Jurkat, Clone E6-1 (cell line): ENCODE results near the gene EDIL3.
"Not testable (repeated sequence)": the region's sequence is repeated elsewhere in the genome, so short reads cannot be mapped to it uniquely, and the experiment has no call there.

Experiments
- DNase-seq: peaks from one replicate; pipeline ENCODE4 v3.0.0-alpha.2; 2011; ENCODE audit warnings: low read depth, low spot score
- H3K4me3 ChIP-seq: 2 replicates; pipeline ENCODE4 v1.5.1; 2011; ENCODE audit warnings: mild to moderate bottlenecking, low read length, control low read depth, moderate library complexity

Gene EDIL3

DNA sequence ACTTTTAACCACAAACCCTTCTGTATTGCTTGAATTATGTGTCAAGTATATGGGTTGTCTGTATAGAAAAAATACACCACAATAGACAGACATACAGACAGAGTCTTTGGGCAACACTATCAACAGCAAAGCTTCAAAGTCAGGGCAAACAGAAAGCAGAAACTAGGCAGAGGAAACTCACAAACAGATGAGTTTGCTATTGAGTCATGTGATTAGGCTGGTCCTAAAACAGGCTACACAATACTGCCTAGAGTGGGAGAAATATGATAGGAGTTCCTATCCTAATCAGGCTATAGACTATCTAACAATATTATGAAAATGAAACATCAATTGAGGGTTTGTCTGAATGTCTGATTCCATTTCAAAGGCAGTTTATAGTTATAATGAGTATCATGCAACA is 156.4 kb downstream of the EDIL3 start:
- DNase-seq = no peak
- H3K4me3 ChIP-seq = no peak overlapping the region

DNA sequence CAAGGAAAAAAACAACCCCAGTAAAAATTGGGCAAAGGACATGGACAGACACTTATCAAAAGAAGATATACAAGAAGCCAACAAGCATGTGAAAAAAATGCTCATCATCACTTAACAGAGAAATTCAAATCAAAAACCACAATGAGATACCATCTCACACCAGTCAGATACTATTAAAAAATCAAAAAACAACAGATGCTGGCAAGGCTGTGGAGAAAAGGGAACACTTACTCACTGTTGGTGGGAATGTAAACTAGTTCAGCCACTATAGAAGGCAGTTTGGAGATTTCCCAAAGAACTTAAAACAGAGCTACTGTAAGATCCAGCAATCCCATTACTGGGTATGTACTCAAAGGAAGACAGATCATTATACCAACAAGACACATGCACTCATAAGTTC is 157.4 kb downstream of the EDIL3 start:
- H3K4me3 ChIP-seq = no peak overlapping the region
- DNase-seq = no peak

DNA sequence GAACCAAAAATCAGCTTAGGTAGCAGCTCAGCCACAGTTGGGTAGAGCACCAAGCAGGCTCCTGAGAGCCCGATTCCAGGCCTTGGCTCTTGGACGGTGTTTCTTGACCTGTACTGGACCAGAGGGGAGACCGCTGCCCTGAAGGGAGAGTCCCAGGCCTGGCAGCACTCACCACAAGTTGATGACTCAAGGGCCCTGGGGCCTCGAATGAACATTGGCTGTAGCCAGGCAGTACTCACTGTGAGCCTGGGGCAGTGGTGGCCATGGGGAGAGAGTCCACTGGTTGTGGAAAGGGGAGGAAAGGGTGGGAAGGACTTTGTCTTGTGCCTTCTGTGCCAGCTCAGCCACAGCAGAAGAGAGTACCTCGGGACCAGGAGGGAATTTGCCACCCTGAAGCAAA is 166.1 kb downstream of the EDIL3 start:
- DNase-seq = no peak
- H3K4me3 ChIP-seq = no peak overlapping the region

DNA sequence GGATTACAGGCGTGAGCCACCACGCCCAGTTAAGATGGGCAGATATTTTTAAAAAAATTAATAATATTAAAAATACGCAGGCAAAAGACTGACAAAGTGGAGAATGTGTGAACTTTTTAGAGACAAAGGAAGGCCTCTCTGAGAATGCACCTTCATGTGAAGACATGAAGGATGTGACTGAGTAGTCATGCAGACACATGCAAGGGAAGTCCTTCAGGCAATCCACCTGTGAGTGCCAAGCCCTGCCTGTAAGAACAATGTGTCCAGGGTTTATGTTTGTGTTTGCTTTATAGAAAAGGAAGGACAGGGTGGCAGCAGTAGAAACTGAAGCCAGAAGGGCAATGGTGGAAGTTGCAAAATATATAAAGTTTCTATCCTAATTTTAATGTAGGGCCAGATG is 169.2 kb downstream of the EDIL3 start:
- DNase-seq = no peak
- no peak overlapping the region for H3K4me3 ChIP-seq

DNA sequence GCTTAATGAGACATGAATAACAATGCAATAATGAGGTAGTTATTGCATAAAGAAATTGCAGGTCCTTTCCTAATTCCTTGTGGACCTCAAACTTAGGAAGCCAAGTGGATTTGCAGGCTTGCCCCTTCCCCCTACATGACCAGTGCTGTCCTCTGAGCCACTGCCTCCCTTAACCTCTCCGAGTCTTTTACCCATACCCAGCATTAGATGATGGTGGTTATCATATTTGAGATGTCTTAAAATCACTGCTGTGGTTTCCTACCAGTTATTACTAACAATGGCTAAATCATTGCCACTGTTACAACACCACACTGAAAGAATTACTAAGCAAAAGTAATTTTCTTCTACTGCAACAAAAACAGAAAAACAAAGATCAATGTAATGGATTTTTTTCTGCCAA is 170.8 kb downstream of the EDIL3 start:
- DNase-seq = no peak
- H3K4me3 ChIP-seq = no peak overlapping the region

DNA sequence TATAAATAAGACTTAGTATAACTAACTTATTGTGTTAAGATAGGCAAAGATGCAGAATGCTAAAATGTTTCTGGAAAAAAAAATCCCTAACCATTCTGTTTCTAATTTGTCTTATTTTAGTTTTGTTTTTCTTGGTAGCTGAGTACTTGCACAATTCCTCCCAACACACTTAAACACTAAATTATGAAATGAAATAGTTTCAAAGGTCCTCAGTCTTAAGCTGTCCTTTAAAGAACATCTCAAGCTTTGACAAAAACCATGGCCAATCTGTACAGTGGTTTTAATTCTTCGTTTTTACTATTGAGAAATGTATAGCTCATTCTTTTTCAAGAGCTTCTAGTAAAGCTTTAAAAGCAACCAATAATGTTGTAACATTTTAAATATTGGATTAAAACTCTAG is 171.5 kb downstream of the EDIL3 start:
- H3K4me3 ChIP-seq = no peak overlapping the region
- no peak for DNase-seq

DNA sequence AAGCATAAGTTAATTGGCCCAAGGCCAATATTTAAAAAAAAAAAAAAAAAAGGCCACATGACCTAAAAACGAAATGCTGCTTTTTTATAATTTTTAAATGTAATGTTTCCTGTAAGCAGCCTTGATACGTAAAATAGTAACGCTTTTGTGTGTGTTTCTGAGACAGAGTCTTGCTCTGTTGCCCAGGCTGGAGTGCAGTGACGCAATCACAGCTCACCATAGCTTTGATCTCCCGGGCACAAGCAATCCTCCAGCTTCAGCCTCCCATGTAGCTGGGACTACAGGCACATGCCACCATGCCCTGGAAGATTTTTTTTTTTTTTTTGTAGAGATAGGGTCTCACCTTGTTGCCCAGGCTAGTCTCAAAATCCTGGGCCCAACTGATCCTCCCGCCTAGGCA is 179.9 kb downstream of the EDIL3 start:
- no peak overlapping the region for H3K4me3 ChIP-seq
- DNase-seq = no peak

DNA sequence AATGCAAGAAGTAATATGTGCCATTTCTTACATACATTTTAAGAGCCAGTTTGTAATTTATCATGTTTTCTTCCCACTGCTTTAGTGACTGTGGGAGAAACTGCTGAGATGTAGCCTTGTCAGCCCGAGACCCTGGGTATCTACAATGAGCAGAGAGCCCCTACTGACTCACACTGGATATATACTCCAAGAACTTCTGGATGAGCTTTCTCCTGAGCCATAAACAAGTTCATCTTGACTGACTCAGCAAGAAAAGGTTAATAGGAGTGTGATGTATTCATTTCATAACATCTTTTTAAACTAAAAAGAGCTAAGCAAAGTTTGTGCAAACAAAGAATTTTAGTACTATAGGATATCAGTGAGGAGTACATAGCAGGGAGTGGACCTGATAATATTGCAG is 182.5 kb downstream of the EDIL3 start:
- H3K4me3 ChIP-seq = no peak overlapping the region
- DNase-seq = no peak

DNA sequence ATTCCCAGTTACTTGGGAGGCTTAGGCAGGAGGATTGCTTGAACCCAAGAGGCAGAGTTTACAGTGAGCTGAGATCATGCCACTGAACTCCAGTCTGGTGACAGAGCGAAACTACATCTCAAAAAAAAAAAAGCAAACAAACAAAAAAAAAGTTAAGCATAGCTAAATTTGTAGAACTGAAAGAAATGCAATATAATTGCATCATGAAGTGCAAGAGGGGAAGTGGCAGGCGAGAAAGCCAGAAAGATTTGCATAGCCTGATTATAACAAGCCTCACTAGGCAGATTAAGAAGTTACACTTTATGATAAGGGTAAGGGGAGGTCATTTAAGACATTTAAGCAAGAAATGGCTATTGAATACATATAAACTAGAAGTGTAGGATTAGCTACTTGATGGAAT is 187.1 kb downstream of the EDIL3 start:
- no peak overlapping the region for H3K4me3 ChIP-seq
- no peak for DNase-seq

DNA sequence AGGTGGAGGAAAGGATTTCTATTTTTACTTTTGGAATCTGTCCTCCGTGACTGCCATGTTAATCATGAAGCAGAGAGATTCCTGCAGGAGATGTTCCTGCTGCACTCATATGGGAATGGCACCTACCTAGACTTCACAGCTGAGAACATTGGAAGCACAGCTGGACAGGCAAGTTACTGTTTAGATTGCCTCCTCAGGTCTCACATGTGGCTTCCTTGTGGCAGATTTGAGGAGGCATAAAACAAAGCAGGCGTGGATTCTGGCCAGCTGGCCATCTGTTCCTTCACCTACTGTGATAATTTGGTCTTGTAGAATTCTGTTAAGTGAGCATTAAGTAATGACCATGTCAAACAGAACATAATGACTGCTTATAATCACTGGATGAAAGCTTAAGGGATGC is 193.4 kb downstream of the EDIL3 start:
- DNase-seq = no peak
- no peak overlapping the region for H3K4me3 ChIP-seq

DNA sequence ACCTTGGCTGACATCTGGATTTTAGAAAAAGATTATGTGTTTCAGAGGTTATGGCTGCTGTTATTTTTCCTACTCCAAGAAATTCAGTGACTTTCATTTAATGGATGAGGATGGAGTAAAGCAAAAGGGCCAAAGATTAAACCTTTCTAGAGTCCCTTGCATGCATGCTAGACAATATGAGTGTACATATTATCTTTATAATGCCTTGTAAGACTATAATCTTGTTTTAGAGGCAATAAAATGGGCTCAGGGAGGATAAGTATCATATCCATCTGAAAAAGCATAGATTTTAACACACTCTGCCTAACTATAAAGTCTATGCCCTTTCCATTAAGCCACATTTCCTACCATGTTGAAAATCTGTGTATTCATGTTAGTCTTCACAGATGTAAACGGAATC is 199.8 kb downstream of the EDIL3 start:
- DNase-seq = no peak
- H3K4me3 ChIP-seq = no peak overlapping the region

DNA sequence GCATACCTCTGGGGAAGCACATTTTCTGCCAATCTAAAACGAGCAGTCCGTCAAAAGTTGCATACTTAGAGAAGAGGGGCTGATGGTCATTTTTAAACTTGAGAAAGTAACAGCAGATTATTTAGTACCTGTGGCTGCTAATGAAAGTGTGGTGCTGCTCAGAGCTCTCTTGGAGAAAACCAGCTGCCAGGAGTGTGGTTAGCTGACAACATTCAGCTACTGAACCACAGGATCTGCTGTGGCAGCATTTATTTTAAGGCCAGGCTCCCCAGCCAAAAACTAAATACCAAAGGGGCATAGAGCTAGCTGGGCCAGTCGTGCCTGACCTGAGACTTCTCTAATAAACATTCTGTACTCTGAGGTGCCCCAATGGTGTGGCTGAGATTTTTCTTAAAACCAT is 203.6 kb downstream of the EDIL3 start:
- no peak overlapping the region for H3K4me3 ChIP-seq
- DNase-seq = no peak

DNA sequence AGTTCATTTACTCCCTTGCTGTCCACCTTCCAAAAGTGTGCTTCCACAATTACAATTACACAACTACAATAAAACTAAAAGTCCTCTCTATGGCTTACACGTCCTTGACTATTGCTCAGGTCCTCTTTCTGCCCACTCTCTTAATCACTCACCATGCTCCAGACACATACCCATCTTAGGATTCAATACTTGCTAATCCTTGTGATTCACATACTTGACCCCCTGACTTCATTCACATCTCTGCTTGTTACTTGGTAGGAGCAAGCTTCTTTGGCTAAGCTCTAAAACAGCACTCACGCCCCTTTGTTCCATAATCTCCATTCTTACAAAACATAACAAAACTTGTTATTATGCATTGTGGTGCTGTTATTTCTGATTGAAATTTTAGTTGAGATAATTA is 215.8 kb downstream of the EDIL3 start:
- DNase-seq = no peak
- H3K4me3 ChIP-seq = no peak overlapping the region

DNA sequence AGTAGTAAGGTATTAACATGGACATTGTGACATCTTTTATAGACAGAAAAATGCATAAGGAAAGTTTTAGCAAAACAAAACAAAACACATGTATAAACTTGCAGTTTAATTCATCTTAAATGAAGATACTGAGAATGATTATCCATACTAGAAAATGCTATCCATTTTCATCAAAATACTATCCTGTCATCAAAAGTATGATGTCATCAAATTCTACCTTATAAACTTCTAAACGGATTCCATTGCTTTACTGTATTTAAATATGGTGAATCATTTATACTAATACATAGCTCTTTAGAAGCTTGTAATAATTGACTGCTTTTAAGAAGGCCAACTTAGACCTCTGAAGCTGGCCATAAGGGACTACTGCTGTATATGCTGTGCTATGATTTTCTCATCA is 221.0 kb downstream of the EDIL3 start:
- no peak for DNase-seq
- H3K4me3 ChIP-seq = no peak overlapping the region

DNA sequence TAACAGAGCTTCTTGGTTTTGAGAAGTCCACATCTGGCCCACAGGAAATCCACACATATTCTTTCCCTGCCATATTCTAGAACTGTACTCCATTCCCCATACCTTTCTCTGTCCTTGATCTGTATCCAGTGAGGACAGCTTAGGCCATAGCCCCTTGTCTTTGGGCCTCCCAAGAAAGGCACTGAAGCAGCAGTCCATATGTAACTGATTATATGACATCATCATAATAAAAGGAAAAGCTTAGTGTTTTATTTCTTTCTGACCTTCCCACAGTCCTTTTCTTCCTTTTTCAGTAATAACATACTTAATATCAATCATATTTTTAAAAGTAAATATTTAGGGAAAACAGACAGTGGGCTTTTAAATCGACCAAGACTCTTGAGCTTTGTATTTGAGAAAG is 222.0 kb downstream of the EDIL3 start:
- no peak overlapping the region for H3K4me3 ChIP-seq
- no peak for DNase-seq

DNA sequence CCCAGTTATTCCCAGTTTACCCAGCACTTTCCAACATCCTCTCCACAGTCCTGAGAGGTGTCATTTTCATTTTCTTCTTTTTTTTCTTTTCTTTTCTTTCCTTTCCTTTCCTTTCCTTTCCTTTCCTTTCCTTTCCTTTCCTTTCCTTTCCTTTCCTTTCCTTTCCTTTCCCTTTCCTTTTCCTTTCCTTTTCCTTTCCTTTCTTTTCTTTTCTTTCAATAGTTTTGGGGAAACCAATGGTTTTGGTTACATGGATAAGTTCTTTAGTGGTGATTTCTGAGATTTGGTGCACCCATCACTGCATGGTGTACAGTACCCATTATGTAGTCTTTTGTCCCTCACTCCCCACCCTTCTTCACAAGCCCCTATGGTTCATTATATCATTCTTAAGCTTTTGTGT is 224.0 kb downstream of the EDIL3 start:
- H3K4me3 ChIP-seq, DNase-seq: not testable (repeated sequence)

DNA sequence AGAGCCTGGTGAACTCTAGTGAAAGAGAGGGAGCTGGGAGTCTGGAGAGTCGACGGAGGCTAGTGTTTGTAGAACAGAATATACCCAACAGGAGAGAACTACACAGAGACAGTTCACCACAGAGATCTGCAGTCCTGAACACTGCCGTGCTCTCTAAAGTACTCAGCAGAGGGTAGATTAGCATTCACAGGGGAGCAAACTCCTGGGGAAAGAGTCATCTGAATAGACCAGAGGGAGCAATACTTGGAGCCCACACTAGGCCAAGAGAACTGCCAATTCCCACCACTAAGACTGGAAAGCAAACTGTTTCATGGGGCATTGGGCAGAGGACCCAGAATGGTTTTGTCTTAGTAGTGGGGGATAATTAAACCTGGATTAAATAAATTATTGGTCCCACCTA is 235.6 kb downstream of the EDIL3 start:
- no peak for DNase-seq
- no peak overlapping the region for H3K4me3 ChIP-seq

DNA sequence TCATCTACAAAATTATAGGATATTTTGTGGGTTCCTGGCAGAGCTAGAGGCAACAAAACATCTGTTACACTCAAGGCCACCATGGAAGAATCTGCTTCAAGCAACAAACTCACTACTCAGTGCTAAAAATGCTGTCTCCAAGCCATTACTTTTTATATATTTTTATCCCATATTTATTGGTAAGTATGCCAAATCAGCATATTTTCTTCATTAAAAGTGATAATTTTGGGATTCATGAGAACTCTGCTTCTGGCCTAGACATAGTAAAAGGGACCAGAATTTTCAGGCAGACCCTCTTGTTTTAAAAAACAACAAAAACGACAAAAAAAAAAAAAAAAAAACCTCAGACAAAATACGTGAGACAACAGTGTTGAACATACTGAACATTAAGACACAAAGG is 236.0 kb downstream of the EDIL3 start:
- H3K4me3 ChIP-seq = no peak overlapping the region
- no peak for DNase-seq

DNA sequence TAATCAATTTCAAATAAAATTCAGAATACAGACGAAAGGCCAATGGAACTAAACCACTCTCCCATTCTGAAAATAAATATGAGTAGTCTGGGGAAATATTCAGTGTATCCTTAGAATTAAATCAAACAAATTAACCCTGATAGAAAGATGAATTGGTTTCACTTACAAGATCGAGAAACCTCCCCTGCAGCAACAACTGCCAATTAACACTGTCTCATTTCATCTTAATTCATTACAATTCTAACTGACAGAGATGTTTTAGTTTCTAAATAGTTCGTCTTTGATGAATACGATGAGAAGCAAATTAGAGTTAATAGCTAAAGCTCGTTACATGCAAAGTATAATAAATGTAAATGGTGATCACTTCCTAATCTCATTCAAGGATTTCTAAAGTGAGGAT is 247.1 kb downstream of the EDIL3 start:
- no peak overlapping the region for H3K4me3 ChIP-seq
- no peak for DNase-seq

DNA sequence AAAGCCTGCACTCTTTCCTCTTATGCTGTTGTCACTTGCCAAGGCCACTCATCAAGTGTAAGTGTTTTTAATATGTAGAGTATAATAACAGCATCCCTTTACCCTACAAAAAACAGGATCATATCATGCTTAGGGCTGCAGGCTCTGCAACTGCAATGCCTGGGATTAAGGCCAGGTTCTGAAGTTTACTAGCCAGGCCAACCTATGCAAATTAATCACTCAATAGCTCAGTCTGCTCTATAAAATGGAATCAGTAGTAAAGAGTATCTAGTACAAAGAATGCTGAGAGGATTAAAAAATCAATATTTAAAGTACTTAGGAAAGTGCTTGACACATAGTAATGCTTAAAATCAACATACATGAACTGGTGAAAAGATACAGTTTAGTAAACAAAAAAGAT is 253.3 kb downstream of the EDIL3 start:
- no peak for DNase-seq
- no peak overlapping the region for H3K4me3 ChIP-seq

DNA sequence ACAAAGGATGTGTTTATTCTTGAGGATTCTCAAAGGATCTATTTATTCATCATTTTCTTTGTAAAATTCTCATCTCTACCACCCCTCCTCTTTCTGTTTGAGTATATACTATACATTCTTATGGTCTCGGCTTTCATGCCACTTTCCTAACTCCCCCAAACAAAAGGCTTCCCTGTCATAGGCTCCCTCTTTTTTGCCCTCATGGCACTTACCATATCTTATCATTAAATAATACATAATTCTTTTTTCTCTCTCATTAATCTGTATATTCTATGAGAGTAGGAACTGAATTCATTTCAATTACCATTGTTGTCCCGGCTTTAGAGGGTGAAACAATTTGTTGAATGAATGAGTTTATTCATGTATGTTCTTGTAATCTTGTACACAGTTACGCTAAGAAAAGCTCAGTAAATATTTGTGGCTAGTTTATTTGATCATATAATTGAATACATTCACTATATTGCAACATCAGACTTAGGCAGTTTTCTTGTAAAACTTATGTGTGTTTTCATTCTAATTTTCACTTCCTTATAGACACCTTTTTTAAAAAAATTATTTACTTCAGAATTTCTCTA is 254.6 kb downstream of the EDIL3 start:
- DNase-seq = no peak
- H3K4me3 ChIP-seq = no peak overlapping the region

DNA sequence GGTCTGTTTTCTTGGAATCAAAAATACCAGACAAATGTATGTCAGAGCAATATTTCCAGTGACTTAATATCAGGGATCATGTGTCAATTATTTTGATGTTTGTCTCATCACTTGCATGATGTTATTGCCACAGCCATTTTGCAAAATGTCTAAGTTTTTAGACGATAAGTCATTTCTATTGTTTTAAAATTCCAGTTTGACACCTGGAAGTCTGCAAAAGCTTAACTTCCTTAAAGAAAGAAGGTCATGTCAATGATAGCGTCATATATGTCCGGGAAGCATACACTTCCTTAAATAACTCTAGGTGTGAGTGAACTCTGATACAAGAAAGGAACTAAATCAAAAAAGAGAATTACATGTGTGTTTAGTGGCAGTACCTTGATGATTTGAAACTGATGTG is 259.5 kb downstream of the EDIL3 start:
- DNase-seq = no peak
- H3K4me3 ChIP-seq = no peak overlapping the region
